ENCODE measurements around the gene CYFIP2.

GRCh38 chr5:157328277-157328912, 62.5 kb downstream of the CYFIP2 start:
- TF ChIP-seq CTCF (IDR thresholded peaks at IDR 0.05; ENCODE audit: poor library complexity, severe bottlenecking) (peak; percentile 92), EZH2 (IDR thresholded peaks at IDR 0.05; ENCODE audit: borderline replicate concordance, insufficient read depth, low read length, poor library complexity, severe bottlenecking) (no peak), REST (IDR thresholded peaks at IDR 0.05; ENCODE audit: borderline replicate concordance) (no peak), TAF1 (IDR thresholded peaks at IDR 0.05; ENCODE audit: low read depth) (no peak), POLR2AphosphoS5 (IDR thresholded peaks at IDR 0.05) (no peak), SMC3 (conservative IDR thresholded peaks at IDR 0.05; ENCODE audit: poor library complexity) (peak; percentile 94), MXI1 (conservative IDR thresholded peaks at IDR 0.05; ENCODE audit: poor library complexity, severe bottlenecking) (no peak)
